B cell (primary cell): ENCODE measurements around the gene STIMATE.

Experiments
- CTCF ChIP-seq: fragments of 200-600 bp; IDR thresholded peaks from one replicate; pipeline ENCODE4 v1.8.0; 2022; ENCODE audit warnings: antibody characterized with exemption, mild to moderate bottlenecking
- EZH2 ChIP-seq: IDR thresholded peaks from 2 replicates; pipeline ENCODE4 v1.6.1; 2012; ENCODE audit warnings: borderline replicate concordance, low read depth, mild to moderate bottlenecking, moderate library complexity, low read length; ENCODE audit not compliant: insufficient read depth, poor library complexity, severe bottlenecking

- peak; percentile 49 for TF ChIP-seq CTCF
- no peak for TF ChIP-seq EZH2
These were observed 34.5 kb upstream of the STIMATE start for GRCh38 chr3:52931889-52932288.
